HepG2 (cell line): ENCODE results near the gene NEK8. TPM values are rescaled to one million over a fixed set of nuclear protein-coding genes. Genes with fewer than 3 reads are reported as not detected.
A peak's percentile ranks its signal among the peaks of the same experiment; 100 is the strongest.

ENCODE experiments used
- FOSL2 ChIP-seq: sonication (generic); formaldehyde crosslinking; IDR thresholded peaks from 2 replicates; pipeline ENCODE4 v1.4.0; 2020; ENCODE audit warnings: missing genetic modification reagents
- GABPA ChIP-seq, 2 experiments: IDR thresholded peaks; 2 replicates each; pipeline ENCODE4 v1.6.1; 2011 to 2016; ENCODE audit warnings: low read depth in 2 of 2, low read length in 1 of 2, missing biosample characterization in 1 of 2, missing genetic modification characterization in 1 of 2
- IKZF4 ChIP-seq: sonication (generic); formaldehyde crosslinking; IDR thresholded peaks from 2 replicates; pipeline ENCODE4 v1.5.1; 2020; ENCODE audit warnings: borderline replicate concordance, mild to moderate bottlenecking, low read depth, missing genetic modification reagents; ENCODE audit errors: not compliant biosample characterization
- PHF21A ChIP-seq: sonication (generic); formaldehyde crosslinking; IDR thresholded peaks from 2 replicates; pipeline ENCODE4 v1.5.0; 2020; ENCODE audit warnings: mild to moderate bottlenecking, missing genetic modification reagents
- RBFOX2 ChIP-seq: fragments of 200-400 bp; formaldehyde crosslinking; IDR thresholded peaks from 2 replicates; pipeline ENCODE4 v1.6.1; 2017; ENCODE audit warnings: low read depth, mild to moderate bottlenecking, low read length
- REPIN1 ChIP-seq: sonication (generic); formaldehyde crosslinking; IDR thresholded peaks from 2 replicates; pipeline ENCODE4 v1.8.0; 2022; ENCODE audit warnings: missing genetic modification reagents, low read depth, mild to moderate bottlenecking, borderline replicate concordance
- SNAPC4 ChIP-seq: sonication (generic); formaldehyde crosslinking; IDR thresholded peaks from 2 replicates; pipeline ENCODE4 v1.4.0; 2020; ENCODE audit warnings: mild to moderate bottlenecking, missing genetic modification reagents
- SOX13 ChIP-seq, 3 experiments: fragments of 450-650 bp in 1 of 3; sonication (generic) in 1 of 3; formaldehyde crosslinking in 1 of 3; IDR thresholded peaks in 2 of 3; conservative IDR thresholded peaks in 1 of 3; 2 replicates each; pipeline versions ENCODE4 v1.5.0 to v1.6.1; 2016 to 2020; ENCODE audit warnings: antibody characterized with exemption in 1 of 3, mild to moderate bottlenecking in 1 of 3, missing compliant biosample characterization in 1 of 3, missing genetic modification reagents in 1 of 3, moderate library complexity in 1 of 3
- ZFY ChIP-seq: sonication (generic); formaldehyde crosslinking; IDR thresholded peaks from 2 replicates; pipeline ENCODE4 v1.4.0; 2020; ENCODE audit warnings: missing genetic modification reagents
- ZHX2 ChIP-seq, 2 experiments: sonication (generic) in 1 of 2; formaldehyde crosslinking in 1 of 2; IDR thresholded peaks; 2 replicates each; pipeline versions ENCODE4 v1.6.1 to v1.9.0; 2014 to 2022; ENCODE audit warnings: antibody characterized with exemption in 1 of 2, borderline replicate concordance in 1 of 2, inconsistent platforms in 1 of 2, low read depth in 1 of 2, missing genetic modification reagents in 1 of 2
- ZNF329 ChIP-seq: sonication (generic); formaldehyde crosslinking; IDR thresholded peaks from 2 replicates; pipeline ENCODE4 v1.9.0; 2021; ENCODE audit warnings: low read depth, mild to moderate bottlenecking, missing genetic modification reagents
- ZNF672 ChIP-seq: sonication (generic); formaldehyde crosslinking; IDR thresholded peaks from 2 replicates; pipeline ENCODE4 v1.8.1; 2022; ENCODE audit warnings: missing genetic modification reagents
- ZNF746 ChIP-seq: sonication (generic); formaldehyde crosslinking; IDR thresholded peaks from 2 replicates; pipeline ENCODE4 v1.8.0; 2022; ENCODE audit warnings: mild to moderate bottlenecking, missing genetic modification reagents
- ZNF816 ChIP-seq: sonication (generic); formaldehyde crosslinking; IDR thresholded peaks from 2 replicates; pipeline ENCODE4 v1.8.0; 2022; ENCODE audit warnings: missing genetic modification reagents, mild to moderate bottlenecking, borderline replicate concordance
- ZSCAN25 ChIP-seq: sonication (generic); formaldehyde crosslinking; IDR thresholded peaks from 2 replicates; pipeline ENCODE4 v1.8.0; 2022; ENCODE audit warnings: mild to moderate bottlenecking, missing genetic modification reagents
- polyA plus RNA-seq, 8 experiments: library from polyadenylated mRNA; depleted of rRNA in 3 of 8; stranded (reverse) in 7 of 8; unstranded in 1 of 8; fragments of >200 nt; fragmentation: Illumina TruSeq in 4 of 8; extraction: Trizol in 4 of 8; gene quantifications; 2 replicates each; pipeline versions ENCODE4 v1.2.1 to v1.2.3, GENCODE V29; 2011 to 2016; ENCODE audit warnings: low read depth in 4 of 8, missing spikeins in 1 of 8, mixed read lengths in 1 of 8; ENCODE audit not compliant: insufficient read depth in 1 of 8
- total RNA-seq, 5 experiments: library from RNA; depleted of rRNA; stranded (reverse); fragments of >200 nt; fragmentation: Illumina TruSeq; extraction: Trizol; gene quantifications; 2 replicates each; pipeline ENCODE4 v1.2.3, GENCODE V29; 2016; ENCODE audit warnings: low read depth in 1 of 5

NEK8 gene
- total and polyA plus RNA-seq, 2 of the 13 experiments (the other 11 are each of a cell fraction or from before 2014, with no cell fraction given): 5.8 to 13.5 TPM

GRCh38 chr17:28744104-28744971 lies 15.8 kb downstream of the NEK8 start (continued):
- TF ChIP-seq ZHX2 (IDR thresholded peaks at IDR 0.05; ENCODE audit: low read depth) (peak; percentile 87), ZHX2 (CRISPR knock-in tag; IDR thresholded peaks at IDR 0.05; ENCODE audit: borderline replicate concordance) (no peak), ZSCAN25 (CRISPR knock-in tag) (peak; percentile 50; the same call in 1 of the 2 replicates), RBFOX2 (peak; percentile 54), ZNF816 (CRISPR knock-in tag) (0 out of 2 replicates have a peak, but pooled peaks have one; percentile 25), REPIN1 (peak; percentile 35; the same call in 1 of the 2 replicates), IKZF4 (CRISPR knock-in tag) (no peak), GABPA (IDR thresholded peaks at IDR 0.05; ENCODE audit: low read depth, low read length) (no peak), GABPA (CRISPR knock-in tag; IDR thresholded peaks at IDR 0.05; ENCODE audit: low read depth) (peak; percentile 59), ZNF672 (0 out of 2 replicates have a peak, but pooled peaks have one; percentile 57), SNAPC4 (CRISPR knock-in tag) (no peak), PHF21A (CRISPR knock-in tag) (no peak), SOX13 (IDR thresholded peaks at IDR 0.05) (no peak), SOX13 (CRISPR knock-in tag; conservative IDR thresholded peaks at IDR 0.05 in 1 of 2, IDR thresholded peaks at IDR 0.05 in 1 of 2) (0 out of 4 replicates have a peak, but pooled peaks of 1 of the 2 experiments have one; percentile 42), FOSL2 (CRISPR knock-in tag) (peak; percentile 23; the same call in 1 of the 2 replicates), ZNF746 (CRISPR knock-in tag) (peak; percentile 30; the same call in 1 of the 2 replicates), ZNF329 (peak; percentile 58; the same call in 1 of the 2 replicates), ZFY (CRISPR knock-in tag) (0 out of 2 replicates have a peak, but pooled peaks have one; percentile 5)
